Neural progenitor cell (in vitro differentiated cells): ENCODE measurements around the gene TEX53.

Experiments used
- EZH2 ChIP-seq: fragments of 200-600 bp; sonication (generic); IDR thresholded peaks from 2 replicates; pipeline ENCODE4 v1.6.1; 2017; ENCODE audit warnings: antibody characterized with exemption, mild to moderate bottlenecking, moderate library complexity
- EZH2phosphoT487 ChIP-seq: fragments of 200-600 bp; sonication (generic); IDR thresholded peaks from 2 replicates; pipeline ENCODE4 v1.6.1; 2017; ENCODE audit warnings: antibody characterized with exemption
- TF ChIP-seq, protein P1 (sequence below): fragments of 200-600 bp; sonication (generic); IDR thresholded peaks from 2 replicates; pipeline ENCODE4 v1.5.1; 2017; ENCODE audit warnings: antibody characterized with exemption, mild to moderate bottlenecking

DNA sequence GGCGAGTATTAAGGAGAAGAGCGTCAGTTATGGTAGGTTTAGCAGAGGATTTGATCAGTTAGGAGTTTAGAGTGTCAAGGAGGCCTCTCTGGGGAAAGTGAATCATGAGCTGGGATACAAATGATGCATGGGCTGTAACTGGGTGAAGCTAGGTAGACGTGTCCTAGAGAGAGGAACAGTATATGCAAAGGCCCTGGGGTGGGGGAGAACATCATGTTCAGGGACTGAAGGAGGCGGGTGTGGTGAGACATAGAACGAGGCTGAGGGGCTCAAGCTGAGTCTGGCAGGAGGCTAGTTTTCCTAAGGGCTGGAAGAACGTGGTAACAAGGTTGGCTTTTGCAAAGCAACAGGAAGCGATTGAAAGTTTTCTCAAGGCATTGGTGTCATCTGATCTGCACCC lies 36.0 kb downstream of the TEX53 start:
- TF ChIP-seq, protein P1, sequence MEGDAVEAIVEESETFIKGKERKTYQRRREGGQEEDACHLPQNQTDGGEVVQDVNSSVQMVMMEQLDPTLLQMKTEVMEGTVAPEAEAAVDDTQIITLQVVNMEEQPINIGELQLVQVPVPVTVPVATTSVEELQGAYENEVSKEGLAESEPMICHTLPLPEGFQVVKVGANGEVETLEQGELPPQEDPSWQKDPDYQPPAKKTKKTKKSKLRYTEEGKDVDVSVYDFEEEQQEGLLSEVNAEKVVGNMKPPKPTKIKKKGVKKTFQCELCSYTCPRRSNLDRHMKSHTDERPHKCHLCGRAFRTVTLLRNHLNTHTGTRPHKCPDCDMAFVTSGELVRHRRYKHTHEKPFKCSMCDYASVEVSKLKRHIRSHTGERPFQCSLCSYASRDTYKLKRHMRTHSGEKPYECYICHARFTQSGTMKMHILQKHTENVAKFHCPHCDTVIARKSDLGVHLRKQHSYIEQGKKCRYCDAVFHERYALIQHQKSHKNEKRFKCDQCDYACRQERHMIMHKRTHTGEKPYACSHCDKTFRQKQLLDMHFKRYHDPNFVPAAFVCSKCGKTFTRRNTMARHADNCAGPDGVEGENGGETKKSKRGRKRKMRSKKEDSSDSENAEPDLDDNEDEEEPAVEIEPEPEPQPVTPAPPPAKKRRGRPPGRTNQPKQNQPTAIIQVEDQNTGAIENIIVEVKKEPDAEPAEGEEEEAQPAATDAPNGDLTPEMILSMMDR = no peak
- no peak for TF ChIP-seq EZH2phosphoT487
- TF ChIP-seq EZH2 = no peak
